ENCODE results near the gene NUPR1. TPM values are rescaled to one million over a fixed set of nuclear protein-coding genes. Genes with fewer than 3 reads are reported as not detected.

Gene NUPR1
- total RNA-seq, 1 experiment from 2014 or later, result 0.19 TPM

DNA sequence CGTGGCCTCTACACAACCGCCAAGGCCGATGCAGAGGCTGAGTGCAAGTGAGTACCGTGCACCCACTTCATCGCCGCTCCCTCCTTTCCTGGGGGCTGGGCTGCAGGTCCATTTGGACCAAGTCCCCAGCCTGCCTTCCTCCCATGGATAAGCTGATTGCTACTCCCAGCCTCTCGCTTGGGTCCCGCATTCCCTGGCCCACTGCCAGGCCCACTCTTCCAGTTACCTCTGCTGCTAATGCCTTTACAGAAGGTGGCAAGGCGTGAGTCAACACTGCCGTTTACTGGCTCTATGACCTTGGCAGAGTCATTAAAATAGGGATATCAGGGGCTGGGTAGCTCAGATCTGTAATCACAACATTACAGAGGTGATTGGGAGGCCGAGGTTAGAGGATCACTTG lies 46.9 kb upstream of the NUPR1 start:
- DNase-seq (ENCODE audit: low spot score), result no peak
- Histone ChIP-seq H3K9me3 (ENCODE audit: low read depth, low read length, poor library complexity, severe bottlenecking) (no peaks in the 10 kb centered on the region), H3K4me3 (ENCODE audit: low read depth, low read length, poor library complexity, severe bottlenecking) (no peak overlapping the region), H3K4me1 (ENCODE audit: insufficient read depth, low read length, poor library complexity, severe bottlenecking) (no peaks in the 10 kb centered on the region), H3K27me3 (replicated peaks; ENCODE audit: insufficient read depth, low read depth, low read length, poor library complexity) (no peaks in the 10 kb centered on the region), H3K36me3 (ENCODE audit: insufficient read depth, low read length, poor library complexity, severe bottlenecking) (peaks cover 3% of the 10 kb centered on the region), H3K27ac (ENCODE audit: low read depth, low read length, poor library complexity, severe bottlenecking) (no peak overlapping the region)
- no TSS peak for BruUV-seq (replicated peaks)
- TF ChIP-seq, protein P1, sequence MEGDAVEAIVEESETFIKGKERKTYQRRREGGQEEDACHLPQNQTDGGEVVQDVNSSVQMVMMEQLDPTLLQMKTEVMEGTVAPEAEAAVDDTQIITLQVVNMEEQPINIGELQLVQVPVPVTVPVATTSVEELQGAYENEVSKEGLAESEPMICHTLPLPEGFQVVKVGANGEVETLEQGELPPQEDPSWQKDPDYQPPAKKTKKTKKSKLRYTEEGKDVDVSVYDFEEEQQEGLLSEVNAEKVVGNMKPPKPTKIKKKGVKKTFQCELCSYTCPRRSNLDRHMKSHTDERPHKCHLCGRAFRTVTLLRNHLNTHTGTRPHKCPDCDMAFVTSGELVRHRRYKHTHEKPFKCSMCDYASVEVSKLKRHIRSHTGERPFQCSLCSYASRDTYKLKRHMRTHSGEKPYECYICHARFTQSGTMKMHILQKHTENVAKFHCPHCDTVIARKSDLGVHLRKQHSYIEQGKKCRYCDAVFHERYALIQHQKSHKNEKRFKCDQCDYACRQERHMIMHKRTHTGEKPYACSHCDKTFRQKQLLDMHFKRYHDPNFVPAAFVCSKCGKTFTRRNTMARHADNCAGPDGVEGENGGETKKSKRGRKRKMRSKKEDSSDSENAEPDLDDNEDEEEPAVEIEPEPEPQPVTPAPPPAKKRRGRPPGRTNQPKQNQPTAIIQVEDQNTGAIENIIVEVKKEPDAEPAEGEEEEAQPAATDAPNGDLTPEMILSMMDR (conservative IDR thresholded peaks at IDR 0.05; ENCODE audit: low read depth, low read length), result no peak
- no peak for TF ChIP-seq EZH2 (IDR thresholded peaks at IDR 0.05; ENCODE audit: borderline replicate concordance, low read depth, low read length, poor library complexity, severe bottlenecking)
- CTCF ChIA-PET, result no interaction called here
- intact Hi-C loops (cut with micrococcal nuclease; ENCODE audit: unreplicated experiment), result no loop called here
- POLR2A ChIA-PET (ENCODE audit: low non-redundant PET), result no interaction called here

DNA sequence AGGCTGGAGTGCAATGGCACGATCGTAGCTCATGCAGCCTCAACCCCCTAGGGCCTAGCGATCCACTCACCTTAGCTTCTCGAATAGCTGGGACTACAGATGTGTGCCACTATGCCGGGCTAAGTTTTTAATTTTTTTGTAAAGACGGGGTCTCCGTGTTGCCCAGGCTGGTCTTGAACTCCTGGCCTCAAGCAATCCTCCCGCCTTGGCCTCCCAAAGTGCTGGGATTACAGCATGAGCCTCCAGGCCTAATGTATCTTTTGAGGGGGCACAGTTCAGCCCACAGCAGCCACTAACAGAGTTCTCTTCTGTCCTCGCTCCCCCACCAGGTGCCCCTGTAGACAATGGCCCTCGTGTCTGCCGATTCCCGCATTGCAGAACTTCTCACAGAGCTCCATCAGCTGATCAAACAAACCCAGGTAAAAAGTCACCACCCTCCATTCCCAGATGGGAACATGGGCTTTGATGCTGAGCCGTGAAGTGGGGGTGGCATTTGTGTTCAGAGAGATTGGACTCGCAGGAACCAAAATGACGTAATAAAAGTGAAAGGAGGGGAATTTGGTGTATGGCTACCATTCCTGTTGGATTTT lies 42.0 kb upstream of the NUPR1 start:
- Histone ChIP-seq H3K9me3 (ENCODE audit: low read depth, low read length, poor library complexity, severe bottlenecking) (no peaks in the 10 kb centered on the region), H3K27ac (ENCODE audit: low read depth, low read length, poor library complexity, severe bottlenecking) (no peak overlapping the region), H3K27me3 (replicated peaks; ENCODE audit: insufficient read depth, low read depth, low read length, poor library complexity) (no peaks in the 10 kb centered on the region), H3K4me1 (ENCODE audit: insufficient read depth, low read length, poor library complexity, severe bottlenecking) (no peaks in the 10 kb centered on the region), H3K36me3 (ENCODE audit: insufficient read depth, low read length, poor library complexity, severe bottlenecking) (no peaks in the 10 kb centered on the region), H3K4me3 (ENCODE audit: low read depth, low read length, poor library complexity, severe bottlenecking) (no peak overlapping the region)
- no TSS peak for BruUV-seq (replicated peaks)
- DNase-seq (ENCODE audit: low spot score), result no peak
- CTCF ChIA-PET, result no interaction called here
- TF ChIP-seq, protein P1 (conservative IDR thresholded peaks at IDR 0.05; ENCODE audit: low read depth, low read length), result no peak
- no peak for TF ChIP-seq EZH2 (IDR thresholded peaks at IDR 0.05; ENCODE audit: borderline replicate concordance, low read depth, low read length, poor library complexity, severe bottlenecking)
- intact Hi-C loops (cut with micrococcal nuclease; ENCODE audit: unreplicated experiment), result no loop called here
- POLR2A ChIA-PET (ENCODE audit: low non-redundant PET), result no interaction called here

DNA sequence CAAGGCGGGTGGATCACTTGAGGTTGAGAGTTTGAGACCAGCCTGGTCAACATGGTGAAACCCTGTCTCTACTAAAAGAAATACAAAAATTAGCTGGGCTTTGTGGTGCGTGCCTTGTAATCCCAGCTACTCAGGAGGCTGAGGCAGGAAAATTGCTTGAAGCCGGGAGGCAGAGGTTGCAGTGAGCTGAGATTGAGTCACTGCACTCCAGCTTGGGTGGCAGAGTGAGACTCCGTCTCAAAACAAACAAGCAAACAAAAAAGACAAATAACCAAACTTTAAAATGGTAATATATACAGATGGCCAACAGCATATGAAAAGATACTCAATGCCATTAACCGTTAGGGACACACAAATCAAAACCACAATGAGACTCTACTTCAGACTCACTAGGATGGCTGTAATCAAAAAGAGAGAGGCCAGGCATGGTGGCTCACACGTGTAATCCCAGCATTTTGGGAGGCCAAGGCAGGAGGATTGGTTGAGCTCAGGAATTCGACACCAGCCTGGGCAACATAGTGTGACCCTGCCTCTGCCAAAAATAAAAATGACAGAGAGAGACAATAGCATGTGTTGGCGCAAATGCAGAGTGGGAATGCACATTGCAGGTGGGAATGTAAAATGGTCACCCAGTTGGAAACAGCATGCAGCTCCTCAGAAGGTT lies 36.8 kb upstream of the NUPR1 start:
- Histone ChIP-seq H3K27me3 (replicated peaks; ENCODE audit: insufficient read depth, low read depth, low read length, poor library complexity) (no peaks in the 10 kb centered on the region), H3K36me3 (ENCODE audit: insufficient read depth, low read length, poor library complexity, severe bottlenecking) (no peaks in the 10 kb centered on the region), H3K4me1 (ENCODE audit: insufficient read depth, low read length, poor library complexity, severe bottlenecking) (no peaks in the 10 kb centered on the region), H3K4me3 (ENCODE audit: low read depth, low read length, poor library complexity, severe bottlenecking) (no peak overlapping the region), H3K9me3 (ENCODE audit: low read depth, low read length, poor library complexity, severe bottlenecking) (no peaks in the 10 kb centered on the region), H3K27ac (ENCODE audit: low read depth, low read length, poor library complexity, severe bottlenecking) (no peak overlapping the region)
- DNase-seq (ENCODE audit: low spot score), result no peak
- BruUV-seq (replicated peaks), result no TSS peak
- TF ChIP-seq EZH2 (IDR thresholded peaks at IDR 0.05; ENCODE audit: borderline replicate concordance, low read depth, low read length, poor library complexity, severe bottlenecking), result no peak
- TF ChIP-seq, protein P1 (conservative IDR thresholded peaks at IDR 0.05; ENCODE audit: low read depth, low read length), result no peak
- CTCF ChIA-PET, result no interaction called here
- intact Hi-C loops (cut with micrococcal nuclease; ENCODE audit: unreplicated experiment), result no loop called here
- POLR2A ChIA-PET (ENCODE audit: low non-redundant PET), result no interaction called here
